CD14-positive monocyte (primary cell): ENCODE results near the gene ZBTB7C. TPM values are rescaled to one million over a fixed set of nuclear protein-coding genes. Genes with fewer than 3 reads are reported as not detected.
A peak's percentile ranks its signal among the peaks of the same experiment; 100 is the strongest.

Experiments used
- DNase-seq, 3 donors: peaks; one replicate each; pipeline ENCODE4 v3.0.0-alpha.2; 2011 to 2022
- H2AFZ ChIP-seq: 2 replicates; pipeline ENCODE4 v1.6.0; 2012; ENCODE audit warnings: mild to moderate bottlenecking, low read depth, low read length, inconsistent platforms; ENCODE audit not compliant: insufficient read depth, poor library complexity, severe bottlenecking
- H3K27ac ChIP-seq, 2 donors: 1 replicate in 1 of 2; 2 replicates in 1 of 2; pipeline ENCODE4 v1.5.1; 2012 to 2013; ENCODE audit warnings: low read length in 2 of 2, control low read depth in 1 of 2, inconsistent platforms in 1 of 2, low read depth in 1 of 2, mild to moderate bottlenecking in 1 of 2
- H3K27me3 ChIP-seq, 2 donors: one replicate each; pipeline versions ENCODE4 v1.6.0 to v1.6.1; 2011 to 2013; ENCODE audit warnings: low read length in 2 of 2; ENCODE audit not compliant: control insufficient read depth in 2 of 2, insufficient read depth in 2 of 2
- H3K36me3 ChIP-seq, 2 donors: replicated peaks in 1 of 2; 1 replicate in 1 of 2; 2 replicates in 1 of 2; pipeline versions ENCODE4 v1.5.1 to v1.6.1; 2012 to 2013; ENCODE audit warnings: low read length in 2 of 2, control low read depth in 1 of 2, inconsistent platforms in 1 of 2, mild to moderate bottlenecking in 1 of 2; ENCODE audit not compliant: insufficient read depth in 2 of 2, control insufficient read depth in 1 of 2
- H3K4me1 ChIP-seq, 2 donors: 1 replicate in 1 of 2; 2 replicates in 1 of 2; pipeline versions ENCODE4 v1.5.1 to v1.6.1; 2012 to 2013; ENCODE audit warnings: low read length in 2 of 2, control low read depth in 1 of 2, inconsistent platforms in 1 of 2, mild to moderate bottlenecking in 1 of 2, moderate library complexity in 1 of 2; ENCODE audit not compliant: insufficient read depth in 2 of 2, control insufficient read depth in 1 of 2
- H3K4me2 ChIP-seq: replicated peaks from 2 replicates; pipeline ENCODE3; 2012; ENCODE audit warnings: low read length, moderate library complexity, mild to moderate bottlenecking; ENCODE audit not compliant: poor library complexity, severe bottlenecking; ENCODE audit errors: extremely low read depth
- H3K4me3 ChIP-seq, 3 experiments: fragments of 200-600 bp in 1 of 3; sonication (generic) in 1 of 3; replicated peaks in 1 of 3; 1 replicate in 2 of 3; 2 replicates in 1 of 3; pipeline ENCODE4 v1.5.1; 2011 to 2013; ENCODE audit warnings: low read length in 3 of 3, mild to moderate bottlenecking in 3 of 3, control low read depth in 2 of 3, low read depth in 2 of 3, inconsistent platforms in 1 of 3, moderate library complexity in 1 of 3
- H3K79me2 ChIP-seq: 2 replicates; pipeline ENCODE4 v1.6.0; 2012; ENCODE audit warnings: mild to moderate bottlenecking, control low read depth, inconsistent platforms, low read length, moderate library complexity; ENCODE audit not compliant: insufficient read depth
- H3K9ac ChIP-seq: 2 replicates; pipeline ENCODE4 v1.6.0; 2017; ENCODE audit warnings: low read length, mild to moderate bottlenecking; ENCODE audit not compliant: insufficient read depth, poor library complexity, severe bottlenecking
- H3K9me3 ChIP-seq, 2 donors: replicated peaks in 1 of 2; 1 replicate in 1 of 2; 2 replicates in 1 of 2; pipeline versions ENCODE4 v1.5.1 to v1.6.1; 2012 to 2013; ENCODE audit warnings: low read length in 2 of 2, control low read depth in 1 of 2; ENCODE audit not compliant: control insufficient read depth in 1 of 2, insufficient read depth in 1 of 2
- H4K20me1 ChIP-seq: 2 replicates; pipeline ENCODE4 v1.6.0; 2012; ENCODE audit warnings: mild to moderate bottlenecking, low read length, control low read depth, moderate library complexity; ENCODE audit not compliant: insufficient read depth
- H3K27ac Mint-ChIP-seq, 7 donors: one replicate each; pipeline ENCODE4 v1.8.0; 2020; ENCODE audit warnings: mild to moderate bottlenecking in 7 of 7, mixed read lengths in 7 of 7, moderate library complexity in 6 of 7, inconsistent platforms in 2 of 7
- H3K27me3 Mint-ChIP-seq, 3 donors: one replicate each; pipeline ENCODE4 v1.8.0; 2021 to 2022; ENCODE audit warnings: low read depth in 3 of 3, mild to moderate bottlenecking in 3 of 3, mixed read lengths in 3 of 3, moderate library complexity in 3 of 3, inconsistent platforms in 1 of 3
- H3K36me3 Mint-ChIP-seq, 2 donors: one replicate each; pipeline ENCODE4 v1.8.0; 2020; ENCODE audit warnings: mixed read lengths in 2 of 2, inconsistent platforms in 1 of 2, mild to moderate bottlenecking in 1 of 2
- H3K4me1 Mint-ChIP-seq: one replicate; pipeline ENCODE4 v1.8.0; 2020; ENCODE audit warnings: mild to moderate bottlenecking, mixed read lengths
- H3K4me3 Mint-ChIP-seq, 2 donors: one replicate each; pipeline ENCODE4 v1.8.0; 2020; ENCODE audit warnings: mild to moderate bottlenecking in 2 of 2, mixed read lengths in 2 of 2, moderate library complexity in 1 of 2
- H3K9me3 Mint-ChIP-seq, 7 donors: one replicate each; pipeline ENCODE4 v1.8.0; 2020 to 2022; ENCODE audit warnings: mixed read lengths in 7 of 7, mild to moderate bottlenecking in 6 of 7, moderate library complexity in 6 of 7, inconsistent platforms in 2 of 7
- CTCF ChIP-seq: fragments of 200-600 bp; IDR thresholded peaks from one replicate; pipeline ENCODE4 v1.8.0; 2022; ENCODE audit warnings: antibody characterized with exemption, mild to moderate bottlenecking
- WGBS: methylation state at CpG from one replicate; pipeline ENCODE4 v1.1.5; 2013; ENCODE audit warnings: missing lambda C conversion rate; ENCODE audit not compliant: insufficient coverage; 5-methylcytosine and 5-hydroxymethylcytosine counted together
- intact Hi-C, 2 donors: fragments of 100-400 bp; cut with micrococcal nuclease; formaldehyde crosslinking; loops; one replicate each; pipeline versions ENCODE4 v1.15.0 to v1.15.1; 2023
- polyA plus RNA-seq, 3 donors: library from polyadenylated mRNA; depleted of rRNA in 1 of 3; unstranded in 2 of 3; stranded (reverse) in 1 of 3; fragments of 300-500 nt in 2 of 3; fragments of >200 nt in 1 of 3; fragmentation: Illumina TruSeq in 2 of 3; gene quantifications; 1 replicate in 2 of 3; 2 replicates in 1 of 3; pipeline ENCODE4 v1.2.3, GENCODE V29; 2012 to 2021

The ZBTB7C gene
- polyA plus RNA-seq, 3 donors: 0.03 to 0.09 TPM; not detected in 1

GRCh38 chr18:48167897-48168253 lies 241.3 kb downstream of the ZBTB7C start:
- H3K36me3 ChIP-seq: no peaks in the 10 kb centered on the region
- Mint-ChIP-seq H3K27me3 (peaks cover 3 to 13% (median 6%) of the 10 kb centered on the region in 3 donors), H3K4me3 (no peak overlapping the region), H3K4me1 (peaks cover 23% of the 10 kb centered on the region), H3K9me3 (no peaks in the 10 kb centered on the region), H3K27ac (peak overlapping the region in 1 of 7 donors; percentile 4), H3K36me3 (no peaks in the 10 kb centered on the region)
- intact Hi-C loops: no loop called here
- H2AFZ ChIP-seq: no peak overlapping the region
- H3K4me1 ChIP-seq: peaks cover 27 to 33% of the 10 kb centered on the region in 2 donors
- no peaks in the 10 kb centered on the region for H3K79me2 ChIP-seq
- no peak for DNase-seq
- H3K4me2 ChIP-seq: no peak overlapping the region
- no peaks in the 10 kb centered on the region for H3K9me3 ChIP-seq
- no peak for TF ChIP-seq CTCF
- H3K27ac ChIP-seq: no peak overlapping the region
- no peaks in the 10 kb centered on the region for H3K27me3 ChIP-seq
- no peak overlapping the region for H3K4me3 ChIP-seq
- WGBS: 82% methylated on average over 5 of the region's 5 CpGs
- H3K9ac ChIP-seq: no peak overlapping the region
- no peaks in the 10 kb centered on the region for H4K20me1 ChIP-seq

- H3K4me1 ChIP-seq: peaks cover 33 to 39% of the 10 kb centered on the region in 2 donors
These were observed 242.8 kb downstream of the ZBTB7C start for GRCh38 chr18:48166336-48166875.

More at GRCh38 chr18:48166336-48166875, 242.8 kb downstream of the ZBTB7C start:
- no peaks in the 10 kb centered on the region for H3K9me3 Mint-ChIP-seq
- Histone ChIP-seq H3K9me3 (no peaks in the 10 kb centered on the region), H3K79me2 (no peaks in the 10 kb centered on the region), H3K27me3 (peaks cover 0 to 3% of the 10 kb centered on the region in 2 donors), H3K9ac (no peak overlapping the region), H3K4me2 (peak overlapping the region; percentile 60), H2AFZ (peak overlapping the region; percentile 60), H4K20me1 (no peaks in the 10 kb centered on the region), H3K27ac (peak overlapping the region in 1 of 2 donors; percentile 4), H3K36me3 (no peaks in the 10 kb centered on the region), H3K4me3 (no peak overlapping the region)
- DNase-seq: no peak
- intact Hi-C loops: no loop called here
- no peak overlapping the region for H3K4me3 Mint-ChIP-seq
- peak overlapping the region in 1 of 7 donors; percentile 78 for H3K27ac Mint-ChIP-seq
- TF ChIP-seq CTCF: no peak
- no peaks in the 10 kb centered on the region for H3K36me3 Mint-ChIP-seq
- H3K27me3 Mint-ChIP-seq: peaks cover 6 to 21% (median 9%) of the 10 kb centered on the region in 3 donors
- WGBS: 93% methylated on average over 8 of the region's 8 CpGs
- peaks cover 24% of the 10 kb centered on the region for H3K4me1 Mint-ChIP-seq
